GM12892 (cell line): ENCODE data around the gene CACNA1C.

Source experiments
- DNase-seq: peaks from one replicate; pipeline ENCODE4 v3.0.0; 2011; ENCODE audit not compliant: insufficient read length
- FAIRE-seq: peaks from 2 replicates; lab custom pipeline; 2011; peaks lifted over from hg19 to GRCh38; lab: Jason Lieb, UNC
- POLR2A ChIP-seq: IDR thresholded peaks from 2 replicates; pipeline ENCODE4 v1.6.1; 2011; ENCODE audit warnings: low read depth, low read length, control low read depth
- POLR2AphosphoS5 ChIP-seq: IDR thresholded peaks from 2 replicates; pipeline ENCODE4 v1.6.1; 2011; ENCODE audit warnings: low read depth, low read length, control low read depth
- TAF1 ChIP-seq: IDR thresholded peaks from 2 replicates; pipeline ENCODE4 v1.6.1; 2011; ENCODE audit warnings: low read depth, mild to moderate bottlenecking, control low read depth, low read length, borderline replicate concordance

CACNA1C gene

GRCh38 chr12:2610358-2610757 is 557.6 kb downstream of the CACNA1C start:
- no peak for TF ChIP-seq POLR2A
- DNase-seq: no peak
- no peak for FAIRE-seq

GRCh38 chr12:2613326-2614073 is 560.7 kb downstream of the CACNA1C start:
- FAIRE-seq: no peak

GRCh38 chr12:2614341-2614740 is 561.6 kb downstream of the CACNA1C start:
- FAIRE-seq: no peak
- no peak for DNase-seq
- TF ChIP-seq TAF1 (no peak), POLR2AphosphoS5 (no peak), POLR2A (no peak)

More at GRCh38 chr12:2613326-2614073, 560.7 kb downstream of the CACNA1C start:
- no peak for TF ChIP-seq POLR2A
- TF ChIP-seq POLR2AphosphoS5: no peak
- TF ChIP-seq TAF1: no peak
- DNase-seq: no peak

- FAIRE-seq: no peak
- no peak for DNase-seq
- TF ChIP-seq TAF1 (no peak), POLR2A (no peak), POLR2AphosphoS5 (no peak)
These were observed 563.0 kb downstream of the CACNA1C start for GRCh38 chr12:2615665-2616402.

- TF ChIP-seq POLR2A (no peak), TAF1 (no peak), POLR2AphosphoS5 (no peak)
- DNase-seq (no peak), FAIRE-seq (no peak)
These were observed 564.0 kb downstream of the CACNA1C start for GRCh38 chr12:2616763-2617162.

- FAIRE-seq (no peak), DNase-seq (no peak)
- TF ChIP-seq TAF1: no peak
- no peak for TF ChIP-seq POLR2AphosphoS5
- no peak for TF ChIP-seq POLR2A
These were observed 564.6 kb downstream of the CACNA1C start for GRCh38 chr12:2617365-2617764.

- FAIRE-seq (no peak), DNase-seq (no peak)
- TF ChIP-seq TAF1 (no peak), POLR2A (no peak), POLR2AphosphoS5 (no peak)
These were observed 565.7 kb downstream of the CACNA1C start for GRCh38 chr12:2618291-2618995.

- FAIRE-seq: no peak
- no peak for DNase-seq
- TF ChIP-seq TAF1 (no peak), POLR2A (no peak), POLR2AphosphoS5 (no peak)
These were observed 566.3 kb downstream of the CACNA1C start for GRCh38 chr12:2619136-2619535.

- TF ChIP-seq TAF1 (no peak), POLR2A (no peak), POLR2AphosphoS5 (no peak)
- no peak for FAIRE-seq
These were observed 569.7 kb downstream of the CACNA1C start for GRCh38 chr12:2622460-2622859.

GRCh38 chr12:2623472-2623871 is 570.7 kb downstream of the CACNA1C start:
- TF ChIP-seq POLR2AphosphoS5 (no peak), TAF1 (no peak), POLR2A (no peak)
- FAIRE-seq (no peak), DNase-seq (no peak)

More at GRCh38 chr12:2622460-2622859, 569.7 kb downstream of the CACNA1C start:
- DNase-seq: no peak

- DNase-seq (no peak), FAIRE-seq (no peak)
- no peak for TF ChIP-seq POLR2AphosphoS5
- TF ChIP-seq POLR2A: no peak
- TF ChIP-seq TAF1: no peak
These were observed 571.9 kb downstream of the CACNA1C start for GRCh38 chr12:2624543-2625288.
